ENCODE data around the gene GARIN1A.
"Not testable (repeated sequence)": the region's sequence is repeated elsewhere in the genome, so short reads cannot be mapped to it uniquely, and the experiment has no call there.

The GARIN1A gene

DNA sequence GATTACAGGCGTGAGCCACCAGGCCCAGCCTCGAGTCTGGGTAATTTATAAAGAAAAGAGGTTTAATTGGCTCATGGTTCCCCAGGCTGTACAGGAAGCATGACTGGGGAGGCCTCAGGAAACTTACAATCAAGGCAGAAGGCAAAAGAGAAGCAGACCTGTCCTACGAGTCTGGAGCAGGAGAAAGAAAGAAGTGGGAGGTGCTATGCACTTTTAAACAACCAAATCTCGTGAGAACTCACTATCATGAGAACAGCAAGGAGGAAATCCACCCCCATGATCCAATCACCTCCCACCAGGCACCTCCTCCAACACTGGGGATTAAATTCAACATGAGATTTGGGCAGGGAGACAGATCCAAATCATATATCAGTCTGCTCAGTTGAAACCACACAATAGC lies 11.6 kb downstream of the GARIN1A start:
- H3K79me1 ChIP-seq (ENCODE audit: low read depth, low read length); H2BK120ac ChIP-seq (ENCODE audit: low read depth, low read length); H2BK12ac ChIP-seq (ENCODE audit: low read length); H2BK15ac ChIP-seq (ENCODE audit: low read length); H3K4ac ChIP-seq (ENCODE audit: low read length); H3K23ac ChIP-seq (ENCODE audit: low read depth, low read length, poor library complexity); H3K36me3 ChIP-seq (replicated peaks in 1 of 2; ENCODE audit: control insufficient read depth in 2 of 2, insufficient read depth in 2 of 2, low read length in 2 of 2); H3K18ac ChIP-seq (ENCODE audit: low read length); H3K4me1 ChIP-seq (ENCODE audit: control insufficient read depth in 2 of 2, insufficient read depth in 1 of 2, low read depth in 1 of 2, low read length in 2 of 2); H2BK5ac ChIP-seq (ENCODE audit: low read length); H4K8ac ChIP-seq (ENCODE audit: low read depth, low read length); H3K27me3 ChIP-seq (ENCODE audit: control insufficient read depth in 3 of 3, insufficient read depth in 3 of 3, low read depth in 1 of 3, low read length in 3 of 3); H2AK5ac ChIP-seq (ENCODE audit: low read depth, low read length); H3K4me3 ChIP-seq (ENCODE audit: low read length in 2 of 2); H3K4me2 ChIP-seq (ENCODE audit: insufficient read depth, low read length, poor library complexity, severe bottlenecking); H2AFZ ChIP-seq (ENCODE audit: low read length); H3K27ac ChIP-seq (replicated peaks; ENCODE audit: low read length); H4K91ac ChIP-seq (ENCODE audit: low read depth, low read length, poor library complexity); H3K14ac ChIP-seq (ENCODE audit: low read length); DNase-seq (ENCODE audit: low spot score); H3K9me3 ChIP-seq (replicated peaks in 1 of 2; ENCODE audit: control insufficient read depth in 2 of 2, insufficient read depth in 1 of 2, low read depth in 1 of 2, low read length in 2 of 2); H3K9ac ChIP-seq (ENCODE audit: low read depth, low read length, poor library complexity): not testable (repeated sequence)
- no CpG with 5 or more reads among the region's 4 CpGs for WGBS, 2 donors (ENCODE audit: extremely low coverage in 2 of 2, insufficient read length in 2 of 2, insufficient replicate concordance in 1 of 2)

DNA sequence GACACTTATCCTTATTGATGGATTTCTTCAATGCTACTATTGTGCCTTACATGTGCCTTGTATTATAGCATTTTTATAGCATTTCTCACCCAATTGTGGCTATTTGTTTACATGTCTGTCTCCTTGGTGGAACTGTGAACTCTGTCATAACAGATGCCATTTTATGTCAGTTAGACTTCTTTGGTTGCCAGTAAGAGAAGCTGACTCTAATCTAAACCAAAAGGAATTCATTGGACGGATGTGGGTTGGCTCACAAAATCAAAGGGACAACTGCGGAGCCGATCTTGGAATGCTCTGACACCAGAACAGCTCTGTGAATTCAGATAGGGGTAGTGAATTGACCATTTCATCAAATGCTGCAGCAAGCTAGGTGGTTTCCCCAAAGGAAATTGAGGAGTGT lies 15.0 kb downstream of the GARIN1A start:
- H4K8ac ChIP-seq (ENCODE audit: low read depth, low read length) = no peak overlapping the region
- H2BK5ac ChIP-seq (ENCODE audit: low read length) = no peak overlapping the region
- no peak overlapping the region for H3K4ac ChIP-seq (ENCODE audit: low read length)
- no CpG with 5 or more reads among the region's 3 CpGs for WGBS, 2 donors (ENCODE audit: extremely low coverage in 2 of 2, insufficient read length in 2 of 2, insufficient replicate concordance in 1 of 2)
- no peak overlapping the region for H3K18ac ChIP-seq (ENCODE audit: low read length)
- H3K36me3 ChIP-seq (replicated peaks in 1 of 2; ENCODE audit: control insufficient read depth in 2 of 2, insufficient read depth in 2 of 2, low read length in 2 of 2) = peaks cover 0 to 5% of the 10 kb centered on the region in 2 donors
- H3K27ac ChIP-seq (replicated peaks; ENCODE audit: low read length) = no peak overlapping the region
- H3K4me2 ChIP-seq (ENCODE audit: insufficient read depth, low read length, poor library complexity, severe bottlenecking) = no peak overlapping the region
- no peak overlapping the region for H3K14ac ChIP-seq (ENCODE audit: low read length)
- H3K4me3 ChIP-seq (ENCODE audit: low read length in 2 of 2) = no peak overlapping the region
- no peak overlapping the region for H4K91ac ChIP-seq (ENCODE audit: low read depth, low read length, poor library complexity)
- H3K9me3 ChIP-seq (replicated peaks in 1 of 2; ENCODE audit: control insufficient read depth in 2 of 2, insufficient read depth in 1 of 2, low read depth in 1 of 2, low read length in 2 of 2) = peaks cover 0 to 1% of the 10 kb centered on the region in 2 donors
- H2BK15ac ChIP-seq (ENCODE audit: low read length) = no peak overlapping the region
- no peak overlapping the region for H2BK12ac ChIP-seq (ENCODE audit: low read length)
- H3K9ac ChIP-seq (ENCODE audit: low read depth, low read length, poor library complexity) = no peak overlapping the region
- no peaks in the 10 kb centered on the region for H3K79me1 ChIP-seq (ENCODE audit: low read depth, low read length)
- no peak overlapping the region for H2AK5ac ChIP-seq (ENCODE audit: low read depth, low read length)
- peaks cover 0 to 7% of the 10 kb centered on the region in 2 donors for H3K4me1 ChIP-seq (ENCODE audit: control insufficient read depth in 2 of 2, insufficient read depth in 1 of 2, low read depth in 1 of 2, low read length in 2 of 2)
- no peaks in the 10 kb centered on the region for H3K27me3 ChIP-seq (ENCODE audit: control insufficient read depth in 3 of 3, insufficient read depth in 3 of 3, low read depth in 1 of 3, low read length in 3 of 3)
- H2BK120ac ChIP-seq (ENCODE audit: low read depth, low read length) = no peak overlapping the region
- H2AFZ ChIP-seq (ENCODE audit: low read length) = no peak overlapping the region
- H3K23ac ChIP-seq (ENCODE audit: low read depth, low read length, poor library complexity) = no peak overlapping the region
- no peak for DNase-seq (ENCODE audit: low spot score)

DNA sequence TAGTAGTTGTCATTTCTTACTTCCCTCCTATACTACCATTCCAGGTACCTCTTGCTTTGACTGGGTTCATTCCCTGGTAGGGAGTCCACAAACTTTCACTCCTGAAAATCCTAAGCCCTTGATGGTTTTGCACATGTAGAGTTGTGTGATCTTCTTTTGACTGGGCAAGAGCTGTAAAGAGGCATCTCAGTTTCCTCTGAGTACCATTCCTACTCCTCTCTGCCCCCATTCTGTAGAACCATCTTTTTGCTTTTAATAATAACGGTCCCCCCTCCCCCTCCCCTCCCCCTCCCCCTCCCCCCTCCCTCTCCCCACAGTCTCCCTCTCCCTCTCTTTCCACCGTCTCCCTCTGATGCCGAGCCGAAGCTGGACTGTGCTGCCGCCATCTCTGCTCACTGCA lies 16.4 kb downstream of the GARIN1A start:
- no peak overlapping the region for H3K4me3 ChIP-seq (ENCODE audit: low read length in 2 of 2)
- H2AK5ac ChIP-seq (ENCODE audit: low read depth, low read length) = no peak overlapping the region
- no peak overlapping the region for H4K91ac ChIP-seq (ENCODE audit: low read depth, low read length, poor library complexity)
- no peak overlapping the region for H2AFZ ChIP-seq (ENCODE audit: low read length)
- no peak overlapping the region for H3K4me2 ChIP-seq (ENCODE audit: insufficient read depth, low read length, poor library complexity, severe bottlenecking)
- H4K8ac ChIP-seq (ENCODE audit: low read depth, low read length) = no peak overlapping the region
- H2BK15ac ChIP-seq (ENCODE audit: low read length) = no peak overlapping the region
- H3K27ac ChIP-seq (replicated peaks; ENCODE audit: low read length) = no peak overlapping the region
- H3K9ac ChIP-seq (ENCODE audit: low read depth, low read length, poor library complexity) = no peak overlapping the region
- peaks cover 0 to 1% of the 10 kb centered on the region in 2 donors for H3K9me3 ChIP-seq (replicated peaks in 1 of 2; ENCODE audit: control insufficient read depth in 2 of 2, insufficient read depth in 1 of 2, low read depth in 1 of 2, low read length in 2 of 2)
- H3K79me1 ChIP-seq (ENCODE audit: low read depth, low read length) = no peaks in the 10 kb centered on the region
- H2BK5ac ChIP-seq (ENCODE audit: low read length) = no peak overlapping the region
- H2BK12ac ChIP-seq (ENCODE audit: low read length) = no peak overlapping the region
- no peaks in the 10 kb centered on the region for H3K36me3 ChIP-seq (replicated peaks in 1 of 2; ENCODE audit: control insufficient read depth in 2 of 2, insufficient read depth in 2 of 2, low read length in 2 of 2)
- H3K27me3 ChIP-seq (ENCODE audit: control insufficient read depth in 3 of 3, insufficient read depth in 3 of 3, low read depth in 1 of 3, low read length in 3 of 3) = peaks cover 0 to 4% (median under 1%) of the 10 kb centered on the region in 3 experiments
- no peak overlapping the region for H2BK120ac ChIP-seq (ENCODE audit: low read depth, low read length)
- no peak for DNase-seq (ENCODE audit: low spot score)
- no peak overlapping the region for H3K4ac ChIP-seq (ENCODE audit: low read length)
- WGBS, 2 donors (ENCODE audit: extremely low coverage in 2 of 2, insufficient read length in 2 of 2, insufficient replicate concordance in 1 of 2) = no CpG with 5 or more reads among the region's 5 CpGs
- peaks cover 0 to 10% of the 10 kb centered on the region in 2 donors for H3K4me1 ChIP-seq (ENCODE audit: control insufficient read depth in 2 of 2, insufficient read depth in 1 of 2, low read depth in 1 of 2, low read length in 2 of 2)
- no peak overlapping the region for H3K18ac ChIP-seq (ENCODE audit: low read length)
- H3K14ac ChIP-seq (ENCODE audit: low read length) = no peak overlapping the region
- H3K23ac ChIP-seq (ENCODE audit: low read depth, low read length, poor library complexity) = no peak overlapping the region

DNA sequence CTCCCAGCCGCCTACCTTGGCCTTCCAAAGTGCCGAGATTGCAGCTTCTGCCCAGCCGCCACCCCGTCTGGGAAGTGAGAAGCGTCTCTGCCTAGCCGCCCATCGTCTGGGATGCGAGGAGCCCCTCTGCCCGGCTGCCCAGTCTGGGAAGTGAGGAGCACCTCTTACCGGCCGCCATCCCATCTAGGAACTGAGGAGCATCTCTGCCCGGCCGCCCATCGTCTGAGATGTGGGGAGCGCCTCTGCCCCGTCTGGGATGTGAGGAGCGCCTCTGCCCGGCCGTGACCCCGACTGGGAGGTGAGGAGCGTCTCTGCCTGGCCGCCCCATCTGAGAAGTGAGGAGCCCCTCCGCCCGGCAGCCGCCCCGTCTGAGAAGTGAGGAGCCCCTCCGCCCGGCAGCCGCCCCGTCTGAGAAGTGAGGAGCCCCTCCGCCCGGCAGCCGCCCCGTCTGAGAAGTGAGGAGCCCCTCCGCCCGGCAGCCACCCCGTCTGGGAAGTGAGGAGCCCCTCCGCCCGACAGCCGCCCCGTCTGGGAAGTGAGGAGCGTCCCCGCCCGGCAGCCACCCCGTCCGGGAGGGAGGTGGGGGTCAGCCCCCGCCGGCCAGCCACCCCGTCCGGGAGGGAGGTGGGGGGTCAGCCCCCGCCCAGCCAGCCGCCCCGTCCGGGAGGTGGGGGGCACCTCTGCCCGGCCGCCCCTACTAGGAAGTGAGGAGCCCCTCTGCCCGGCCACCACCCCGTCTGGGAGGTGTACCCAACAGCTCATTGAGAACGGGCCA lies 17.3 kb downstream of the GARIN1A start:
- DNase-seq (ENCODE audit: low spot score); H4K8ac ChIP-seq (ENCODE audit: low read depth, low read length); H3K18ac ChIP-seq (ENCODE audit: low read length); H2AK5ac ChIP-seq (ENCODE audit: low read depth, low read length); H2AFZ ChIP-seq (ENCODE audit: low read length); H3K9me3 ChIP-seq (replicated peaks in 1 of 2; ENCODE audit: control insufficient read depth in 2 of 2, insufficient read depth in 1 of 2, low read depth in 1 of 2, low read length in 2 of 2); H2BK5ac ChIP-seq (ENCODE audit: low read length); H3K23ac ChIP-seq (ENCODE audit: low read depth, low read length, poor library complexity); H3K4ac ChIP-seq (ENCODE audit: low read length); H2BK120ac ChIP-seq (ENCODE audit: low read depth, low read length); H3K4me3 ChIP-seq (ENCODE audit: low read length in 2 of 2); H4K91ac ChIP-seq (ENCODE audit: low read depth, low read length, poor library complexity); H3K79me1 ChIP-seq (ENCODE audit: low read depth, low read length); H2BK15ac ChIP-seq (ENCODE audit: low read length); H3K27me3 ChIP-seq (ENCODE audit: control insufficient read depth in 3 of 3, insufficient read depth in 3 of 3, low read depth in 1 of 3, low read length in 3 of 3); H3K27ac ChIP-seq (replicated peaks; ENCODE audit: low read length); H3K9ac ChIP-seq (ENCODE audit: low read depth, low read length, poor library complexity); H3K14ac ChIP-seq (ENCODE audit: low read length); H3K4me2 ChIP-seq (ENCODE audit: insufficient read depth, low read length, poor library complexity, severe bottlenecking); H2BK12ac ChIP-seq (ENCODE audit: low read length); H3K36me3 ChIP-seq (replicated peaks in 1 of 2; ENCODE audit: control insufficient read depth in 2 of 2, insufficient read depth in 2 of 2, low read length in 2 of 2): not testable (repeated sequence)
- no CpG with 5 or more reads among the region's 59 CpGs for WGBS, 2 donors (ENCODE audit: extremely low coverage in 2 of 2, insufficient read length in 2 of 2, insufficient replicate concordance in 1 of 2)
- H3K4me1 ChIP-seq (ENCODE audit: control insufficient read depth in 2 of 2, insufficient read depth in 1 of 2, low read depth in 1 of 2, low read length in 2 of 2) = peaks cover 0 to 12% of the 10 kb centered on the region in 2 donors

Measured in neuronal stem cell (in vitro differentiated cells).